Measurements from ENCODE around the gene RHEB.

Gene RHEB

DNA sequence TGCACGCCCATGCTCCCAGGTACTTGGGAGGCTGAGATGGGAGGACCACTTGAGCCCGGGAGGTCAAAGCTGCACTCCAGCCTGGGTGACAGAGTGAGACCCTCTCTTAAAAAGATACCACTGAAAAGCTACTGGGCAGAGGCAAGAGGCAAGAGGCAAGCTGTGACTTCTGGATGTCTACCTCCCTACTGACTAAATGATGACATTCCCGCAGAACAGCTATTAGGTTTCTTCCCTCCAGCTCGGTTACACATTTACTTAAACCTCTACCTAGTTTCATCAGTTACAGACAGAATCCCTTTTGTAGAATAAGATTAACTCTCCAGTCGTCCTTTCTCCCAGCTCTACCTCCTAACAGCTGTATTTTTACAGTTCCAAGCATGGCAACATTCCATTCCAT lies 21.2 kb downstream of the RHEB start:
- DNase-seq: no peak

DNA sequence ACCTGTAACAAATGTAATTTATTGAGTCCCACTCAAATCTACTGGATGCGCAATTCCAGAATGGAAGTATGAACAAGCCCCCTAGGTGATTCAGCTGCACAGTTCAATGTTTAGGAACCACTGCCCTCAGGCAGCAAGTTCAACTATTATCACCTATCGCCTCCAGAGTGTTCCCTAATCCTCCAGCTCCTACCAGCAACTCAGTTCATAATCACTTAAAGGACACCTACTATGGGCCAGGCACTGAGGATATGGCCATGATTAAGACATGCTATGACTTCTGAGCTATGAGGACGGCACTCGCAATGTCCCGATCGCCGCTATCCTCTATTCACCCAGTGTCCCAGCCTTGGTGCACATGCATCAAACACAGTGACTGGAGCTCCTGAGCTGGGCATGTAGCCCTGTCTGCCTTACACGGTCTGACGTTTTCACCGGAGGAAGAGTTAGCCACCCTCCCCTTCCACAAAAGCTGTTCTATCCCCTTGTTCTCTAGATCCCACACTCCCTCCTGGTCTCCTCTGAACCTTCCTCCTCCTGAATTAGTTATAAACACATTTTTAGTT lies 22.3 kb downstream of the RHEB start:
- no peak for DNase-seq

DNA sequence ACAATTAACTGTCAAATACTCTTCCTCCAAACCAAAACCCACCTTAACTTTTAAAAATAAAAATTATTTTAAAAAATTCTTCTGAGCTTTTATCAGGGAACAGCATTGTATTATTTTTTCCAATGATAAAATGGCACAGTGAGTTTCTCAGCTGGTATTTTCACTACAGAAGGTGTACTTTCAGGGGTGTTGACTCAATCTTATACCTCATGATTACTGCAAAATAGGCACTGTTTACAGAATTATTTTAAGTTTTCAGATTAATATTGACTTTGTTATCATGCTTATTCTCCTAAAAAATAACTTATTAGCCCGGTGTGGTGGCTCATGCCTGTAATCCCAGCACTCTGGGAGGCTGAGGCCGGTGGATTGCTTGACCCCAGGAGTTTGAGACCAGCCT lies 24.3 kb downstream of the RHEB start:
- DNase-seq: no peak

DNA sequence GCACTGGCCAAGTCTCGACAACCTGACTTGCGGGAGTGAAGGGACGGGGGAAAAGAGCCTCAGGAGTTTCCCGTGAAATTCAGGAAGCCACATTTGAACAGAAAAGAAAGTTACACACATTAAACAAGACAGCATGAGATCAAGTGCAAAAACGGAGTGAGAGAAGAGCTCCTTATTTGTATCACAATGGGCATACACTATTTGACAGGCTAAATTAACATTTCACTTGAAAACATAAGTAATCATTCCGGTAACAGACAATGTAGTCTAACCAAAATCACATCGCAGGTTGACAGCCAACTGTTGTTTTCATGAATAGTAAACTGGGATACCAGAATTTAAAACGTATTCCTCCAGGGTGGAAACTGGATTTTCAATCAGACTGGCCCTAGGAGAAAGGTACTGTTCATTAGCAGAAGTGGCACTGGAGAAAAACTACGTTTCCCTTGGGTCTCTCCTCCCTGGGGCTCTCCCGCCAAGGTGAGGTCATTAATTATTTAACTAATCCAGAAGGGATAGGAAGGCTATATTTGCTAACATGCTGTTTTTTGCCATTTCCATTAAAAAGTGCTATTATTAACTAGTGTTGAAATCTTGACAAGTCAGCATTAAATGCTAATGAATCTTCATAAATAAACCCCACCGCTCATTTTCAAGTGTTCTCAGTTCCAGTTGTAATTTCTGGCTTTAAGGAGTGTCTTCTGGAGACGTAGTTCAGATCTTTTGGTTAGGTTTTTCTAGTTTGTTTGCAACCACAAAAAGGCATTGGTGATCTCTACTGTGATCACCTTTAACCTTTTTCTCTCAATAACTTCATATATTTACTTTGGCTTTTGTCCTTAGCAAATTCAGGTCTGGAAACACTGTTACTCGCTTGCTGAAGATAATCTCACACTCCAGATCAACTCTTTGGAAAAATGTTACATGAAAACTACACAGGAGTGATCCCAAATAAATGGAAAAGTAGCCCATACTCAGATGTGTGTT lies 25.1 kb downstream of the RHEB start:
- DNase-seq: no peak

DNA sequence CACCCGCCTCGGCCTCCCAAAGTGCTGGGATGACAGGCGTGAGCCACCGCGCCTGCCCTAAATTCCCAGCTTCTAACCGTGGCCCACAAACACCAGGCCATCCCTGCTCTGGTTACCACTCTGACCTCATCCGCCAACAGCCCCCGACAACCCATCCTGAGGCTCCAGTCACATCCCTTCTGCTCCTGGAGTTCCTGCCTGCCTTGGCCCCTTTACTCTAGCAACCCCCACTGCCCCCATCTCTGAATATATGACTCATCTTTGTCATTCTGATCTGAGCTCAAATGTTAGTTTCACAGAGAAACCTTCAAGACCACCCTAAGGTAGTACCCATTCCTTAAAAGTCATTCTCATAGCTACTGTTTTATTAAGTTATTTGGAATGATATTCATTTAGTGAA lies 26.6 kb downstream of the RHEB start:
- no peak for DNase-seq

DNA sequence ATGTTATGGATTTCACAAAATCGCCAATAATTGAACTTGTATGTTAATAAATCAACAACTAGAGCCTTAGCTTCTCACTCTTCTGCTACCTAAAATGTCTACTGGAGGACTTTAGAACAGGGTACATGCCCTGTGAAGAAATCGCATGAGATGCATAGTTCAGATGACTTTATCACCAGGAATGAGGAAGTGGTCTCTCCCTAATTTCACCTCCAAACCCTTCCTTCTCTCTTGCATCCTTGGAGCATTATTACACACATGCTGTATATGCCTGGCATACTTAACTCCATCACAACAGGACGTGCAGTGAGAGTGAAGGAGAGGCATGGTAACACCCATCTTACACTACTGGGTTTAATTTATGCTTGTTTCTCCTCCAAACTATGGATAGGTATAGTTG lies 27.8 kb downstream of the RHEB start:
- no peak for DNase-seq

DNA sequence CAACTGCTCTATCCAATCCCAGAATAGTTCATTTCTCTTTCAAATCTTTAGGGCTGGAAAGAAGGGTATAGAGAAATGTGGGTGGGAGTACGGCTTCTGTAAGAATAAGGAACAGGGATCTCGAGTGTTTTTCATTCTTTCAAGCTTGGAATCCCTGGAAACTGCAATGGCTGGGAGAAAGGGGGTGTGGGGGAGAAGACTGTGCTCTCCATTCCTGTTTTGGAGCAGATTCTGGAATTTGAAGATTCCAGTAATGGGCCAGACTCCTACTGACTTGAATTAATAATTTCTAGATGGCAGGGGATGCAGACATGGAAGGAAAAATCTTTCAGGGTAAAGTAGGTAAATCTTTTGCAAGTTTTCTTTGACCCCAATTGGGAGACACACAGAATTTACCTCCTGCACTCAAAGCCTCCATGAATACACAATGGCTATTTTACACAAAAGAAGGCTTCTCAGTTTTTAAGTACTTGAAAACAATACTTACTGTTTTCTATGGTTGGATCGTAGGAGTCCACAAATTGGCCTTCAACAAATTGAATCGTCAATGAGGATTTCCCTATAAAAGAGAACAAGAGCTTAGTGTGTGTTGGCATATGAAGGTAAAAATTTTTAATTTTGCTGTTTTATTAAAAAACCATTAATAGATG lies 29.1 kb downstream of the RHEB start:
- DNase-seq: no peak

DNA sequence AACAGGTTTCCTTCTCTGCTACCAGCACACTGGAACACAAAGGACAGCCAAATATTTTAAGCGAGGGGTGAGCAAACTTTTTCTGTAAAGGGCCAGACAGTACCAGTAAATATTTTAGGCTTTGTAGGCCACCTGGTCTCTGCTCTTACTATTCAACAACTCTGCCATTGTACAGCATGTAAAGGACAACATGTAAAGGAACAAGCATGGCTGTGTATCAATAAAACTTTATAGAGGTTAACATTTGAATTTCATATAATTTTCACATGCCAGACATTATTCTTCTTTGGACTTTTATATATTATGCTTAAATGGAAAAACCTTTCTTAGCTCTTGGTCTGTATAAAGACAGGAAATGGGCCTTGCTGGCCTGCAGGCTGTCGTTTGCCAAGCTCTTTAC lies 30.2 kb downstream of the RHEB start:
- no peak for DNase-seq

DNA sequence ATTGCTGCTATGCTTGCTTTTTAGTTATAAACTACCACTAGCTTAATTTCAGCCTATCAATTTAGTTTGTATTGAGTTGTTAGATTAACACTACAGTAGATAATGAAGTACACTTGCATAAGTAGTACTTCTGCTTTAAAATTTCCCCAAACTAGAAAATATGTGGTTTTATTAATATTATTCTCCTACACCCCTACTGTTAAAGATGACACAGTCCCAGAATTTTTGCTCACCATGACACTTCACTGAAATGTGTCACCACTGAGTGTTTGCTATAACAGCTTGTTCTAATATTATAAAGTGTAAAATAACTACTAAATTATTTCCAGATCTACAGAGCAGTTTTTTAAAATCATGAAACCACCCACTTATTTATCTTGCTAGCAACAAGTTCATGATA lies 31.6 kb downstream of the RHEB start:
- no peak for DNase-seq

DNA sequence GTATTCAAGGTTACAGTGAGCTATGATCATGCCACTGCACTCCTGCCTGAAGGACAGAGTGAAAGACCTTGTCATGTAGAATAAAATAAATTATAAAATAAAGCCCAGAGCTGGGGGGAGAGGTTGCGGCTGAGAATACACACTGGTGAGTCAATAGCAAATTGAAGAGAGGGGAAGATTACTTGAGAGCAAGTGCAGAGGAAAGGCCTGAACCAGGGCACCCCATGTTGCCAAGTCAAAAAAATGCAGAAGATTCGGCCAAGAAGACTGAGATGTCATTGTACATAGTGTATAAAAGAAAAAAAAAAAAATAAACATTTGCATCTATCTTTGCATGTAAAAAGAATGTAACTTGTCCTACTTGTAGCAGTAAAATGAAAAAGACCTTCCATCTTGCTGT lies 32.5 kb downstream of the RHEB start:
- DNase-seq: no peak

DNA sequence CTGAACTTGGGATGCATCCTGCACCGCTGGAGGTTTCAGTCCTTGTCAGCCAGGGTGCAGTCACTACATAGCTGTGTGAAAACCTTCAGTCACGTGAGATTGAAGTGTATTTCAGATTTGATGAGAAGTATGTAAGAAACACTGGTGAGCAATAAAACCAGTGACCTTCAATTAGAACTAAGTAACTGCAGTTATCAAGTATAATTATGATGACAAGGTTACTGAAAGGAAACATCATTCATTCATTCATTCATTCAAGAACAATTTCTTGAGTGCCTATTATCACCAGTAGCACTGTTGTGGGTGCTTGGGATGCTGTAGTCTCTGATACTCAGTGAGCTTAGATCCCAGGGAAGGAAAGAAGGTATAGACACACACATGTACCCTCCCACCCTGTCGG lies 33.6 kb downstream of the RHEB start:
- no peak for DNase-seq

DNA sequence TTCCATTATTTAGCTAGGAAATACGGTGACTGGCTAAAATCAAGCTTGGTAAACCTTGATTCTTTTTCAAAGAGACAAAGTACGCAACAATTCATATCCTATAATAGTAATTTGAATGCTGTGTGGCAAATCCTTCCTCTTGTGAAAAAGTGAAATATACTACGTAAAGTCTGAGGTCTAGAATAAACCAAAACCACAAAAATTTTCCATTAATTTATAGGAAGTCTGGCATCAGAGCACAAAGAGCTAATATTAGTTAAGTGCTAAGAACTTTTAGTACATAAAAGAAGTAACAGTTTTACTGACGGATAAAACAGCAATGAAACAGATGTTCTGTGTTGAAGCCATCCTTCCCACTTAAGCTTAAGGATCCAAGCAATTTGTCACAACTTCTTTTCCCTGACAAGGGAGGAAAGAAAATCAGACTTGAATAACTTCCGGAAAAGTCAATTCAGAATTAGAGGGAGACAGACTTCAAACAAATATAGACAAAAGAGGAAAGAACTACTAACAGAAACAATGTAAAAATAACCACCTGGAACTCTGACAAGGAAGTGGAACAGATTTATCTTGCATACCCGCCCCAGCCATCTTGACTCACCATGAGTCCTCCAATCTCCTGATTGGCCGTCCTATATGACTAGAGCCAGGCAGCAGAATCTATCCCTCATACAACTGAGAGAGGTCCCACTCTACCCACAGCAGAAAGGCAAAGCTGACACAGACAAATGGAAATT lies 34.6 kb downstream of the RHEB start:
- no peak for DNase-seq

DNA sequence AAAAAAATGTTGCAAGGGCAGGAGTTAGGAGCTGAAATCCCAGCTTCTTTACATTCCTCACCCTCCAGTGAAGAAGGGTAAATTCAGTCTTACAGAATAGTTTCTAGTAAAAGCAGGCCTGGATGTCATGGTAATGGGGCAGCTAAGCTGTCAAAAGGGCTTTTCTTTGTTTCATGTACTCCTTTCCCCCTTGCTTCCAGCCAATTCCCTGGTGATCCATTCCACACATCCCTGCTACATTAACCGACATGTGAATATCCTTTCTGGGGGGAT lies 36.0 kb downstream of the RHEB start:
- DNase-seq: no peak

DNA sequence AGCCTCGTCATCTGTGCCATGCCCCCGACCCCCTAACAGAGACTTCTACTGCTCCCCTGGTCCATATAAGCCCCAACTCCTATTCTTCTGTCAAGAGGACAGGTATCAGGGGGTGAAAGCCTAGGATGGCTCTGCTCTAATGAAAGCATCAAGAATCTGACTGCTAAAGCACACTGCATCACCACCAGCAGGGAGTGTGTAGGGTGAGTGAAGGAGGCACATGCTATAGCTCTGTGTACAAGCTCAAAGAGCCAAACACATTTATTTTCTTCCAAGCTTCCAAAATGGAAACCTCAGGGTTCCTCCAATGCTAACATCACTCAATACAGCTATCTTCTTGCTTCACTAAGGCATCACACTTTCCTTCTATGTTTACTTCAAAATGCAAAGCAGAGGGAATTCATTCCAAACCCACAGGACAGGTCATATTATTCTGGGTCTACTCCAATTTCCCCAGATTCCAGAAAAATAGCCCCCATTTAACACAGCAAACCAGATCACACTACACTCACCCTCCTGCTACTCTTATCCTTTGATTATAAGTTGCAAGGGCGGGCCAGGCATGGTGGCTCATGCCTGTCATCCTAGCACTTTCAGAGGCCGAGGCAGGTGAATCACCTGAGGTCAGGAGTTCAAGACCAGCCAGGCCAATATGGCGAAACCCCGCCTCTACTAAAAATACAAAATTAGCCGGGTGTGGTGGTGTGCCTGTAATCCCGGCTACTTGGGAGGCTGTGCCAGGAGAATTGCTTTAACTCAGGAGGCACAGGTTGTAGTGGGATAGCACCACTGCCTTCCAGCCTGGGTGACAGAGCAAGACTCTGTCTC lies 36.6 kb downstream of the RHEB start:
- DNase-seq: no peak

DNA sequence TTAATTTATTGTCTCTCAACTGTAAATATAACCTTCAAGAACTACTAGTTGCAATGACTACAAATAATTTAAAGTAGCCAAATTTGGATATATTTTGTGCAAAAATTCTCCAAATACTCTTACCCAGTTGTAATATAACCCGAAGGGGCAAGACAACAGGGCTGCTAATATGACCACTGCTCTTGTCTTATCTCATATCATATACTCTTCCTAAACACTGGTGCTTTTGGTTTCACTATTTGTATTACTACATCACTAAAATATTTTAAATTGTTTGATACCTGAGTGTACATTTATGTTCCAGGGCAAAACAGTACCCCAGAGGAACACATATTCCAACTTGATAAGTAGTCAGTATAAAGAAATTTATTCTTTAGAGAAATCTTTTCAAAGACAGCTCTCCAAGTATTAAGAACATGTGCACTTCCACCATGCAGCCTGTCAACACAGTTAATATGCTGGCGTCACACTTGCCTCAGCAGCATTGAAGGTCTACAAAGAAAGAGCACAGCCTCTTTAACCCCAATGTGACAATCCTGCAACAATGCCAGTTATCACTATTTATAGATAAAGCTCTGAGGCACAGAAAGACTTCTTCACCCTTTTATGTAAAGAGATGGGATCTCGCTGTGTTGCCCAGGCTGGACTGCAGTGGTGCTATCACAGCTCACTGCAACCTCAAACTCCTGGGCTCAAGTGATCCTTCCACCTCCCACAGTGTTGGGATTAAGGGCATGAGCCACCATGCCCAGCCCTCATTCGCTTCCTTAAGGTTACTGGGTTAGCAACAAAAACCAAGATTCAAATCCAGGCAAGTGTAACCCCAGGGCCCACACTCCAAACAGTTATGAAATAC lies 37.8 kb downstream of the RHEB start:
- no peak for DNase-seq

DNA sequence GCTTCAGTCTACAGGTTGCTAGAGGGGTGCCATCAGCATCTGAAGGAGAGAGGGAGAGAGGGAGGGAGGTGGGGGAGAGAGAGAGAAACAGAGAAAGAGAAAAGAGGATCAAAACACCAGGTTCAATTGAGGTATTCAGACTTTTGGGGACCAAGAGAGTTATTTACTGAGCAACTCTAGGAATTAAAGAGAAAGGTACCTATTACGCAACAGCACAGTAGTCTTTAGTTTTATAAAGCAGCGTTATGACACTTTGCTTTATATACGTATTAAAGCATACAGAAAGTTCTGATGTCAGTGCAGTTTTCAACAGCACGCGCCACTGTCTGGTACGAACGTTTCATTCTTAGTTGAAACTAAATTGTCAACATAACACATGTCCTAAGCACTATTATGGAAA lies 41.8 kb downstream of the RHEB start:
- no peak for DNase-seq

DNA sequence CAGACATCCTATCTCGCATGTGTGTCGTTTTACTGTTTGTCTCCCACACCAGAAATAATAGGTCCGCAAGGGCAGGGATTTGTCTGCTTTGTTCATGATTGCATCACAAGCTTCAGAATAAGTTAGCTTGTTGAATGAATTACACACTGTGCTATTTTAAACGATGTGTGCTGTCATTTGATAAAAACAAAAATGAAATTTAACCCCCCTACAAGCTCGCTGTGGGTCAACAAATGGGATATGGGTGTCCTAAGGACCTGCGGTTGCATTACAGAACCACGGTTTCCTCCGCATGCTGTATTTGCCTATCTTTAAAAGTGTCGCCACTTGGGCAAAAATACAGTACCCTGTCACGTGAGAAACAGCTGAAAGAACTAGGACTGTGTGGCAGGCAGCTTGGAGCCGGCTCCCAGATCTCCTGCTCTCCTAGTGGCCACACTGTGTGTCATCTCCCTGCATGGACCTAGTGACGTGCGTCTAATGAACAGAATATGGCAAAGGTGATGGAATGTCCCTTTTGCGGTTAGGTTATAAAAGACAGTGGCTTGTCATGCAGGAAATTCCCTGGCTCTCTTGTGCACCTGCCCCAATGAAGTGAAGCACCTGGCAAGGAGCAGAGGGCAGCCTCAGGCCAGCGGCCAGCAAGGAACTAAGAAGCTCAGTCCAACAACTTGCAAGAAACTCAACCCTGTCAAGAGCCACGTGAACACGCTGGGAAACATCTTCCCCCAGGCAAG lies 46.9 kb downstream of the RHEB start:
- no peak for DNase-seq

DNA sequence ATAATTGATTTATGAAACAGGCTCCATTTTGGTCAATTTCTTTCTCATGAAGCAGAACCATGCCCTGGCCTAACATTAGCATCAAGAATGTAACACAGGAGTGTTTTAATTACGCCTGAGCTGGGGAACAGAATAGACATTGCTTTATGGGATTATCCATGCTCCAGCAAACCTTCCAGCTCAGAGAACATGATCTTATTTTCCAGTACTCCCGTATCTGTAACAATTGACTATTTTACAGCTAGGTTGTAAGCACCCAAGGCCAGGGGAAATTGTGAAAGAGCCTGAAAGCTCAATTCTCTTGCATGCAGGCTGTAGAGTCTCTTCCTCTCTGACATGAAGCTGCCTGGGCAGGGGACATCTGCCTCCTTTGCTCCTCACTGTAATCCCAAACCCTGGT lies 49.0 kb downstream of the RHEB start:
- no peak for DNase-seq

DNA sequence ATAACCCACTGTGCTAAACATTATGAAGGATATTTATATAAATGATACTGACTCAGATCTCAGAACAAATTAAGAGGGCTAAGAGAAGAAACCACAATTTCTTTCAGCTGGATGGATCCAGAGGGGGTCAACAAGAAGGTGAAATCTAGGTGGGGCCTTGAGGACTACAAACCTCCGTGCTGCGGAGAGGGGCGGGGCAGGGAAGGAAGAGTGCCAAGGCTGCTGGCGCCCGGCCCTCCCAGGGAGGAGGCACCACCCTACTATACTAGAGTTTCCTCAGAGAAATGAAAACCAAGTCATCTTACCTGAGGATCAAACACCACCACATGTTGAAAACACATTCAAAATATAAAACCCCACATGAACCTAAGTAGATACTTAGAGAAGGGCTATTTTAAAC lies 50.4 kb downstream of the RHEB start:
- DNase-seq: no peak

DNA sequence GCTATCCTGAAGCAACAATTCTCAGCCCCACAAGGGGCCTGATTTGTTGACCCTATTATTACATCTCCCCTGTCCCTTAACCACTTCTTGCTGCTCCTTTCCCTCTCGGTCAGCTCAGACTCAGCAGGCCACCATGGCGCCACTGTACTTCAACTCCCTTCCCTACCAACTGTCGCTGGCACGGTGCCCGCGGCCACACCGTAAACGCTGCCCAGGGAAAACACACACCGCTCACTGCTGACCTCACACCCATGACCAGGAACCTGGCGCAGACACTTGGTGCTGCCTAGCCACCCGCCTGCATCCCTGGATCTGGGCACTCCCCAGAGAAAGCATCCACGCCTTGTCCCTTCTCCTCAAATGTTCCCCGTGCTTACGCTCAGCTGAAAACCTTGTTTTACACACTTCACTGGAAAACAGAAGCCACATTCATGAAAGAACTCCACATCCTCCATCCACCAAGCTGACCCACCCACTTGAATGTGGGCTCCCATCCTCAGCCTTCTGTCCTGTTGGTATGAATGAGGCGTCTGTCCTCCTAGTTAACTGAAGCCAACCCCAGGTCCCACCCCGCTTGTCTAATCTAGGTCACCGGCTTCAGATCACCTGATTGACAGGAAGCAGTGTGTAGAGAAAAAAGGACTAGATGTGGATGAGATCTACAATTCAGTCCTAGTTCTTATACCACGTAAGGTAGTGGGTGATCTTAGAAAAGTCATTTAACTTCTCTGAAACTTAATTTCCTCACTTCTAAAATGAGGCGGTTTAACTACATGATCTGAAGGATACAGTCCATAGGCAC lies 51.3 kb downstream of the RHEB start:
- no peak for DNase-seq
